DOHH2 (cell line): ENCODE results near the gene ARHGAP24.
"Not testable (repeated sequence)": the region's sequence is repeated elsewhere in the genome, so short reads cannot be mapped to it uniquely, and the experiment has no call there.

Source experiments
- H3F3A ChIP-seq: fragments of 200-600 bp; sonication (generic), shearing (Covaris generic); 2 replicates; pipeline ENCODE4 v1.6.0; 2016; ENCODE audit warnings: antibody characterized with exemption, mild to moderate bottlenecking; ENCODE audit not compliant: control insufficient read depth, insufficient read depth
- H3K27ac ChIP-seq: fragments of 200-600 bp; sonication (generic); 2 replicates; pipeline ENCODE4 v1.5.1; 2014; ENCODE audit warnings: low read depth, mild to moderate bottlenecking, low read length, moderate library complexity
- H3K27me3 ChIP-seq: fragments of 200-600 bp; sonication (generic); 2 replicates; pipeline ENCODE4 v1.6.1; 2014; ENCODE audit warnings: mild to moderate bottlenecking, low read length, mixed read lengths; ENCODE audit not compliant: control insufficient read depth
- H3K36me3 ChIP-seq: fragments of 200-600 bp; sonication (generic); 2 replicates; pipeline ENCODE4 v1.6.1; 2014; ENCODE audit warnings: mild to moderate bottlenecking, low read length, moderate library complexity, mixed read lengths; ENCODE audit not compliant: control insufficient read depth
- H3K4me1 ChIP-seq: fragments of 200-600 bp; sonication (generic); 2 replicates; pipeline ENCODE4 v1.6.1; 2014; ENCODE audit warnings: mild to moderate bottlenecking, low read length, mixed read lengths; ENCODE audit not compliant: control insufficient read depth
- H3K4me2 ChIP-seq: fragments of 200-600 bp; sonication (generic); 2 replicates; pipeline ENCODE4 v1.6.0; 2014; ENCODE audit warnings: mild to moderate bottlenecking, low read length, moderate library complexity
- H3K4me3 ChIP-seq: fragments of 200-600 bp; sonication (generic); 2 replicates; pipeline ENCODE4 v1.5.1; 2014; ENCODE audit warnings: mild to moderate bottlenecking, low read length, mixed read lengths
- H3K79me2 ChIP-seq: fragments of 200-600 bp; sonication (generic); 2 replicates; pipeline ENCODE4 v1.6.1; 2014; ENCODE audit warnings: mild to moderate bottlenecking, low read length, mixed read lengths; ENCODE audit not compliant: control insufficient read depth
- H3K9me2 ChIP-seq: fragments of 200-600 bp; sonication (generic); replicated peaks from 2 replicates; pipeline ENCODE4 v1.6.1; 2014; ENCODE audit warnings: mild to moderate bottlenecking, low read length, mixed read lengths; ENCODE audit not compliant: control insufficient read depth
- H3K9me3 ChIP-seq: fragments of 200-600 bp; sonication (generic); 2 replicates; pipeline ENCODE4 v1.6.1; 2014; ENCODE audit warnings: antibody characterized with exemption, low read length, mixed read lengths; ENCODE audit not compliant: control insufficient read depth, insufficient read depth
- H4K20me1 ChIP-seq: fragments of 200-600 bp; sonication (generic); 2 replicates; pipeline ENCODE4 v1.6.0; 2014; ENCODE audit warnings: low read depth, mild to moderate bottlenecking, antibody characterized with exemption, low read length, moderate library complexity; ENCODE audit not compliant: control insufficient read depth, insufficient read depth
- EZH2phosphoT487 ChIP-seq: fragments of 200-600 bp; sonication (generic); IDR thresholded peaks from 2 replicates; pipeline ENCODE4 v1.6.1; 2017; ENCODE audit warnings: borderline replicate concordance, mild to moderate bottlenecking, antibody characterized with exemption, low read length, moderate library complexity, mixed read lengths
- TF ChIP-seq, protein P1 (sequence below): fragments of 200-600 bp; sonication (generic); IDR thresholded peaks from one replicate; pipeline ENCODE4 v1.5.1; 2014; ENCODE audit warnings: antibody characterized with exemption, mild to moderate bottlenecking, low read depth, low read length; ENCODE audit not compliant: poor library complexity, severe bottlenecking

Gene ARHGAP24

DNA sequence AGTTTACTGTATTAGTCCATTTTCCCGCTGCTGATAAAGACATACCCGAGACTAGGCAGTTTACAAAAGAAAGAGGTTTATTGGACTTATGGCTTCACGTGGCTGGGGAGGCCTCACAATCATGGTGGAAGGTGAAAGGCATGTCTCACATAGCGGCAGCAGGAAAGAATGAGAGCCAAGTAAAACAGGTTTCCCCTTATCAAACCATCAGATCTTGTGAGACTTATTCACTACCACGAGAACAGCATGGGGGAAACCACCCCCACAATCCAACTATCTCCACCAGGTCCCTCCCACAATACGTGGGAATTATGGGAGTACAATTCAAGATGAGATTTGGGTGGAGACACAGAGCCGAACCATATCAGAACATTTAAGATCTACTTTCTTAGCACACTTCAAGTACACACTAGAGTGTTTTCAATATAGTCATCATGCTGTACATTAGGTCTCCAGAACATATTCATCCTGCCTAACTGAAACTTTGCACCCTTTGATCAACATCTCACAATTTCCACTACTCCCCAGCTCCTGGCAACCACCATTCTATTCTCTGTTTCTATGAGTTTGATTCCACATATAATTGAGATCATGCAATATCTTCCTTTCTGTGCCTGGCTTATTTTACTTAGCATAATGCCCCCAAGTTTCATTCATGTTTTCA, 341.0 kb downstream of the ARHGAP24 start:
- TF ChIP-seq, protein P1, sequence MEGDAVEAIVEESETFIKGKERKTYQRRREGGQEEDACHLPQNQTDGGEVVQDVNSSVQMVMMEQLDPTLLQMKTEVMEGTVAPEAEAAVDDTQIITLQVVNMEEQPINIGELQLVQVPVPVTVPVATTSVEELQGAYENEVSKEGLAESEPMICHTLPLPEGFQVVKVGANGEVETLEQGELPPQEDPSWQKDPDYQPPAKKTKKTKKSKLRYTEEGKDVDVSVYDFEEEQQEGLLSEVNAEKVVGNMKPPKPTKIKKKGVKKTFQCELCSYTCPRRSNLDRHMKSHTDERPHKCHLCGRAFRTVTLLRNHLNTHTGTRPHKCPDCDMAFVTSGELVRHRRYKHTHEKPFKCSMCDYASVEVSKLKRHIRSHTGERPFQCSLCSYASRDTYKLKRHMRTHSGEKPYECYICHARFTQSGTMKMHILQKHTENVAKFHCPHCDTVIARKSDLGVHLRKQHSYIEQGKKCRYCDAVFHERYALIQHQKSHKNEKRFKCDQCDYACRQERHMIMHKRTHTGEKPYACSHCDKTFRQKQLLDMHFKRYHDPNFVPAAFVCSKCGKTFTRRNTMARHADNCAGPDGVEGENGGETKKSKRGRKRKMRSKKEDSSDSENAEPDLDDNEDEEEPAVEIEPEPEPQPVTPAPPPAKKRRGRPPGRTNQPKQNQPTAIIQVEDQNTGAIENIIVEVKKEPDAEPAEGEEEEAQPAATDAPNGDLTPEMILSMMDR: no peak
- TF ChIP-seq EZH2phosphoT487: no peak
- no peak overlapping the region for H3K4me3 ChIP-seq

DNA sequence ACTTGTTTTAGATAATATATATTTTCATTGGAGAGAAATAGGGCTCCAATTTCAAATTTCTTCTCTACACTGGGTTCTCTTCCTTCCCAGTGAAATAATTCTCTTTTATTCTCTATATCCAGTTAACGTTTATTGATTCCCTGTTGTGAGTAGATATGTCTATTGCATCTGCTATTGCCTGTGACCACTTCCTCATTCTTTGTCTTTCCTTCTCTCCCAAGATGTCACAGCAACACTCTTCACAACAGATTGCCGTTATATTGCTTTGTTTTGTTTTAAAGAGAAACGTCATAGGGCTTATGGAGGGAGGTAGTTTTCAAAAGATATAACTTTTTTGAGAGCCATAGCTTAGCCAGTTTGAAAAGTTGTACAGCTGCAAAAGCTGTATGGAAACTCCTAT, 343.8 kb downstream of the ARHGAP24 start:
- Histone ChIP-seq H3K79me2 (no peaks in the 10 kb centered on the region), H3F3A (no peaks in the 10 kb centered on the region), H3K27ac (no peak overlapping the region), H4K20me1 (no peaks in the 10 kb centered on the region), H3K9me3 (no peaks in the 10 kb centered on the region; the same call in 1 of the 2 replicates), H3K36me3 (no peaks in the 10 kb centered on the region), H3K4me2 (no peak overlapping the region), H3K4me3 (no peak overlapping the region), H3K27me3 (no peaks in the 10 kb centered on the region; the same call in 1 of the 2 replicates), H3K9me2 (no peaks in the 10 kb centered on the region), H3K4me1 (no peaks in the 10 kb centered on the region)
- no peak for TF ChIP-seq EZH2phosphoT487
- TF ChIP-seq, protein P1: no peak

More for the DNA sequence above, 341.0 kb downstream of the ARHGAP24 start:
- H3F3A ChIP-seq: no peaks in the 10 kb centered on the region
- no peaks in the 10 kb centered on the region for H3K79me2 ChIP-seq
- H3K4me1 ChIP-seq: no peaks in the 10 kb centered on the region
- no peak overlapping the region for H3K27ac ChIP-seq
- no peaks in the 10 kb centered on the region for H3K9me2 ChIP-seq
- no peaks in the 10 kb centered on the region; the same call in 1 of the 2 replicates for H3K9me3 ChIP-seq
- H3K4me2 ChIP-seq: no peak overlapping the region
- H3K36me3 ChIP-seq: no peaks in the 10 kb centered on the region
- H3K27me3 ChIP-seq: no peaks in the 10 kb centered on the region; the same call in 1 of the 2 replicates
- H4K20me1 ChIP-seq: no peaks in the 10 kb centered on the region

DNA sequence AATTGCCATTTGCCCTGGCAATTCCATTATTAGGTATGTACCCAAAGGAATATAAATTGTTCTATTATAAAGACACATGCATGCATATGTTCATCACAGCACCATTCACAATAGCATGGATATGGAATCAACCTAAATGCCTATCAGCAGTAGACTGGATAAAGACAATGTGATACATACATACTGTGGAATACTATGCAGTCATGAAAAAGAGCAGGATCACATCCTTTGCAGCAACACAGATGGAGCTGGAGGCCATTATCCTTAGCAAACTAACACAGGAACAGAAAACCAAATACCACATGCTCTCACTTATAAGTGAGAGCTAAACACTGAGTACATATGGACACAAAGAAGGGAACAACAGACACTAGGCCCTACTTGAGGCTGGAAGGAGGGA, 345.2 kb downstream of the ARHGAP24 start:
- not testable (repeated sequence) for H3K4me1 ChIP-seq, H3K36me3 ChIP-seq, H3K4me2 ChIP-seq, H3K4me3 ChIP-seq, H3K9me3 ChIP-seq, H4K20me1 ChIP-seq, H3K9me2 ChIP-seq, H3F3A ChIP-seq, H3K27ac ChIP-seq, H3K79me2 ChIP-seq, H3K27me3 ChIP-seq

DNA sequence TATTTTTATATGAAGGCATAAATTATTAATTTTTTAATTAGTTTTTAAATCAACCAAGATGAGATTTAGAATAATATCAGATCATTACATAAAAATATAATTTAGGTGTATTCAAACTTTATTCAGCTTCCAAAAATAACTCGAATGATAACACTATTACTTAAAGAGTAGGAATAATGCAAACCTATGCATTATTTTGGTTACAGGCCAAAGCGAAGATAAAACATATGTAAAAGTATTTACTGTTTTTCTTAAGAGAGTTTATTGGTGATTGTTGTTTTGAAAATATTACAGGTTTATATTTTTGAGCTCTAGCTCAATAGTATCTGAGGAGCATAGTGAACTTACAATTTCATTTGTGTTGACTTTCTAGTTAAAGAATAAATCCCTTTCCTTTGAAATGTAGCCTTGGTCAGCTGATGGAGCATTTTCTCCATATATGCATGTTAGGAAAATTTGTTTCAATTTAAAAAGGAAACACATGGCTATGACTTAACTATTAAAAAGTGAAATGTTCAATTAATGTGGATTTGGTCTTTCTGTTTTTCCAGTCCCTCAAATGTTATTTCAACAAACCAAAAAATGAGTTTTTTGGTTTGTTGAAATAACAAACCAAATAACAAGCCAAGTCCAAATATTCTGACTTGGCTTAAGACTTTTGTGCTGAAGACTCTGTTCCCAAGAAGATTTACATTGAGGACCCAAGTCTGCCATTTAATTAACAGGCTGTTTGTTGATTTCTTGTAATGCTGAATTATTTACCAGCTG, 346.9 kb downstream of the ARHGAP24 start:
- Histone ChIP-seq H4K20me1 (no peaks in the 10 kb centered on the region), H3K36me3 (no peaks in the 10 kb centered on the region), H3K9me3 (no peaks in the 10 kb centered on the region; the same call in 1 of the 2 replicates), H3K4me1 (no peaks in the 10 kb centered on the region), H3K4me3 (no peak overlapping the region), H3K79me2 (no peaks in the 10 kb centered on the region), H3K4me2 (no peak overlapping the region), H3K27ac (no peak overlapping the region), H3F3A (no peaks in the 10 kb centered on the region), H3K9me2 (no peaks in the 10 kb centered on the region), H3K27me3 (peaks cover 10% of the 10 kb centered on the region)
- TF ChIP-seq, protein P1: no peak
- TF ChIP-seq EZH2phosphoT487: no peak
